K562 (cell line): ENCODE data around the gene GRIN1. TPM values are rescaled to one million over a fixed set of nuclear protein-coding genes. Genes with fewer than 3 reads are reported as not detected.

Experiments used
- ATF2 ChIP-seq: sonication (generic); formaldehyde crosslinking; IDR thresholded peaks from 2 replicates; pipeline ENCODE4 v1.8.1; 2022; ENCODE audit warnings: missing genetic modification reagents
- DACH1 ChIP-seq: fragments of 450-650 bp; IDR thresholded peaks from 2 replicates; pipeline ENCODE4 v1.6.1; 2018; ENCODE audit not compliant: partially characterized antibody
- DIDO1 ChIP-seq: fragments of 450-650 bp; IDR thresholded peaks from 2 replicates; pipeline ENCODE4 v1.6.1; 2016; ENCODE audit warnings: low read depth, missing biosample characterization, missing genetic modification characterization
- FOXK1 ChIP-seq: sonication (generic); formaldehyde crosslinking; IDR thresholded peaks from 2 replicates; pipeline ENCODE4 v1.8.0; 2022; ENCODE audit warnings: missing genetic modification reagents, mild to moderate bottlenecking, borderline replicate concordance
- FOXK2 ChIP-seq, 2 experiments: fragments of 450-650 bp; IDR thresholded peaks in 1 of 2; conservative IDR thresholded peaks in 1 of 2; 2 replicates each; pipeline ENCODE4 v1.6.1; 2016; ENCODE audit warnings: low read depth in 2 of 2, mild to moderate bottlenecking in 1 of 2
- GABPA ChIP-seq: fragments of 200-800 bp; sonication (Bioruptor generic); conservative IDR thresholded peaks from 2 replicates; pipeline ENCODE4 v1.6.1; 2016; ENCODE audit warnings: low read depth, missing genetic modification characterization, missing compliant biosample characterization
- ILK ChIP-seq: fragments of 450-650 bp; IDR thresholded peaks from 2 replicates; pipeline ENCODE4 v1.6.1; 2016; ENCODE audit warnings: missing genetic modification characterization, low read depth, mild to moderate bottlenecking, missing compliant biosample characterization, moderate library complexity, borderline replicate concordance
- KHSRP ChIP-seq: fragments of 450-650 bp; IDR thresholded peaks from 2 replicates; pipeline ENCODE4 v1.6.1; 2017
- LCOR ChIP-seq: sonication (generic); formaldehyde crosslinking; IDR thresholded peaks from 2 replicates; pipeline ENCODE4 v1.8.0; 2022; ENCODE audit warnings: mild to moderate bottlenecking, missing genetic modification reagents
- MBD2 ChIP-seq: sonication (generic); IDR thresholded peaks from 2 replicates; pipeline ENCODE4 v1.6.1; 2016; ENCODE audit warnings: low read depth, borderline replicate concordance
- NONO ChIP-seq, 2 experiments: fragments of 200-400 bp in 1 of 2; fragments of 450-650 bp in 1 of 2; formaldehyde crosslinking in 1 of 2; IDR thresholded peaks; 2 replicates each; pipeline ENCODE4 v1.6.1; 2017; ENCODE audit warnings: low read depth in 2 of 2, mild to moderate bottlenecking in 2 of 2, moderate library complexity in 2 of 2, low read length in 1 of 2
- NR3C1 ChIP-seq: sonication (generic); formaldehyde crosslinking; IDR thresholded peaks from 2 replicates; pipeline ENCODE4 v1.8.1; 2022; ENCODE audit warnings: missing genetic modification reagents
- PHF21A ChIP-seq: fragments of 450-650 bp; IDR thresholded peaks from 2 replicates; pipeline ENCODE4 v1.6.1; 2017; ENCODE audit warnings: low read depth, borderline replicate concordance
- POLR2B ChIP-seq: fragments of 450-650 bp; IDR thresholded peaks from 2 replicates; pipeline ENCODE4 v1.6.1; 2018; ENCODE audit warnings: low read depth; ENCODE audit not compliant: partially characterized antibody
- POLR3G ChIP-seq: IDR thresholded peaks from 2 replicates; pipeline ENCODE4 v1.6.1; 2011; ENCODE audit not compliant: insufficient read length, insufficient replicate concordance; ENCODE audit errors: extremely low read depth
- SMARCB1 ChIP-seq: IDR thresholded peaks from 2 replicates; pipeline ENCODE4 v1.6.1; 2011; ENCODE audit warnings: improper control_type of control experiment, low read depth; ENCODE audit not compliant: insufficient read length
- TCF3 ChIP-seq: sonication (generic); formaldehyde crosslinking; IDR thresholded peaks from 2 replicates; pipeline ENCODE4 v1.4.0; 2020; ENCODE audit warnings: mild to moderate bottlenecking, missing genetic modification reagents
- ZBTB17 ChIP-seq: fragments of 450-650 bp; formaldehyde crosslinking; IDR thresholded peaks from 2 replicates; pipeline ENCODE4 v1.4.0; 2020; ENCODE audit warnings: mild to moderate bottlenecking
- ZBTB7A ChIP-seq: IDR thresholded peaks from 2 replicates; pipeline ENCODE4 v1.6.1; 2011; ENCODE audit warnings: low read depth, mild to moderate bottlenecking, low read length, moderate library complexity, borderline replicate concordance; ENCODE audit not compliant: control insufficient read depth
- ZKSCAN1 ChIP-seq: fragments of 150-350 bp; IDR thresholded peaks from 2 replicates; pipeline ENCODE4 v1.6.1; 2016; ENCODE audit warnings: low read depth, low read length
- ZNF274 ChIP-seq: IDR thresholded peaks from 2 replicates; pipeline ENCODE4 v1.6.1; 2011; ENCODE audit warnings: low read depth, mild to moderate bottlenecking, low read length, moderate library complexity, borderline replicate concordance
- ZNF511 ChIP-seq: sonication (generic); formaldehyde crosslinking; IDR thresholded peaks from 2 replicates; pipeline ENCODE4 v1.8.0; 2022; ENCODE audit warnings: mild to moderate bottlenecking, missing genetic modification reagents
- ZNF655 ChIP-seq: fragments of 250-450 bp; sonication (Bioruptor Pico); IDR thresholded peaks from 2 replicates; pipeline ENCODE4 v1.5.0; 2021
- polyA plus RNA-seq, 8 experiments: library from polyadenylated mRNA; depleted of rRNA in 4 of 8; stranded (reverse) in 5 of 8; unstranded in 3 of 8; fragments of >200 nt; fragmentation: Nextera tagmentation in 2 of 8; fragmentation: Illumina TruSeq in 1 of 8; extraction: Ambion mirVana in 2 of 8; extraction: Trizol in 1 of 8; gene quantifications; 2 replicates each; pipeline versions ENCODE4 v1.2.1 to v1.2.3, GENCODE V29; 2011 to 2014; ENCODE audit warnings: inconsistent platforms in 1 of 8, missing spikeins in 1 of 8
- total RNA-seq, 7 experiments: library from RNA; depleted of rRNA in 6 of 7; stranded (reverse); fragments of >200 nt in 6 of 7; fragmentation: Illumina TruSeq in 2 of 7; extraction: Trizol in 2 of 7; gene quantifications; 2 replicates each; pipeline versions ENCODE4 v1.2.1 to v1.2.3, GENCODE V29; 2011 to 2021; ENCODE audit warnings: low replicate concordance in 1 of 7
- TF ChIP-seq, protein P1 (sequence below): sonication (generic); formaldehyde crosslinking; IDR thresholded peaks from 2 replicates; pipeline ENCODE4 v1.8.1; 2023; ENCODE audit warnings: mild to moderate bottlenecking, missing genetic modification reagents

Gene GRIN1
- total and polyA plus RNA-seq, 9 of the 15 experiments (the other 6 are each of a cell fraction or from before 2014, with no cell fraction given), result 0.03 to 0.35 (median 0.16) TPM; not detected in 6

- TF ChIP-seq FOXK1 (0 out of 2 replicates have a peak, but pooled peaks have one; percentile 40), ZNF655 (CRISPR knock-in tag) (no peak), NR3C1 (CRISPR knock-in tag) (0 out of 2 replicates have a peak, but pooled peaks have one; percentile 20), DIDO1 (tag) (peak; percentile 94), POLR3G (no peak), TCF3 (CRISPR knock-in tag) (peak; percentile 35), KHSRP (peak; percentile 99), ZBTB7A (peak; percentile 74; the same call in 1 of the 2 replicates), FOXK2 (conservative IDR thresholded peaks at IDR 0.05 in 1 of 2, IDR thresholded peaks at IDR 0.05 in 1 of 2; ENCODE audit: low read depth in 2 of 2) (peak; percentile 82 to 83; a peak in 3 of 4 replicates), POLR2B (peak; percentile 73), ZKSCAN1 (peak; percentile 96; the same call in 1 of the 2 replicates), MBD2 (peak; percentile 88), LCOR (CRISPR knock-in tag) (no peak), ILK (tag) (no peak), SMARCB1 (no peak), ZNF511 (CRISPR knock-in tag) (0 out of 2 replicates have a peak, but pooled peaks have one; percentile 42), PHF21A (no peak), ZBTB17 (CRISPR knock-in tag) (peak; percentile 46; the same call in 1 of the 2 replicates), GABPA (tag) (peak; percentile 44), DACH1 (peak; percentile 56), ZNF274 (no peak), ATF2 (CRISPR knock-in tag) (0 out of 2 replicates have a peak, but pooled peaks have one; percentile 62), NONO (IDR thresholded peaks at IDR 0.05; ENCODE audit: low read depth in 2 of 2, low read length in 1 of 2) (peak in 1 of 2 experiments; percentile 86)
- TF ChIP-seq, protein P1, sequence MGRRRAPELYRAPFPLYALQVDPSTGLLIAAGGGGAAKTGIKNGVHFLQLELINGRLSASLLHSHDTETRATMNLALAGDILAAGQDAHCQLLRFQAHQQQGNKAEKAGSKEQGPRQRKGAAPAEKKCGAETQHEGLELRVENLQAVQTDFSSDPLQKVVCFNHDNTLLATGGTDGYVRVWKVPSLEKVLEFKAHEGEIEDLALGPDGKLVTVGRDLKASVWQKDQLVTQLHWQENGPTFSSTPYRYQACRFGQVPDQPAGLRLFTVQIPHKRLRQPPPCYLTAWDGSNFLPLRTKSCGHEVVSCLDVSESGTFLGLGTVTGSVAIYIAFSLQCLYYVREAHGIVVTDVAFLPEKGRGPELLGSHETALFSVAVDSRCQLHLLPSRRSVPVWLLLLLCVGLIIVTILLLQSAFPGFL (CRISPR knock-in tag), result no peak
These were observed 49.7 kb downstream of the GRIN1 start, which contains the start of the genes ANAPC2 and SSNA1 (continued) for GRCh38 chr9:137188490-137189296.
